Spleen (tissue), 11 donors: Measurements from ENCODE around the gene OR10H4. TPM values are rescaled to one million over a fixed set of nuclear protein-coding genes. Genes with fewer than 3 reads are reported as not detected.

ENCODE experiments used
- DNase-seq: peaks from one replicate; pipeline ENCODE4 v3.0.0-alpha.2; 2020
- H3K27ac ChIP-seq, 8 donors: fragments of 200-600 bp; sonication (generic) in 7 of 8; 1 replicate in 4 of 8; 2 replicates in 4 of 8; pipeline versions ENCODE4 v1.5.0 to v1.8.0; 2016 to 2021; ENCODE audit warnings: inconsistent platforms in 4 of 8, mild to moderate bottlenecking in 4 of 8, moderate library complexity in 1 of 8
- H3K27me3 ChIP-seq, 7 donors: fragments of 200-600 bp; sonication (generic) in 6 of 7; replicated peaks in 1 of 7; 1 replicate in 4 of 7; 2 replicates in 3 of 7; pipeline versions ENCODE4 v1.5.0 to v1.8.0; 2016 to 2021; ENCODE audit warnings: inconsistent platforms in 3 of 7, mild to moderate bottlenecking in 1 of 7
- H3K36me3 ChIP-seq, 6 donors: fragments of 200-600 bp; sonication (generic) in 5 of 6; 1 replicate in 4 of 6; 2 replicates in 2 of 6; pipeline versions ENCODE4 v1.5.0 to v1.8.0; 2016 to 2021; ENCODE audit warnings: inconsistent platforms in 2 of 6
- H3K4me1 ChIP-seq, 6 donors: fragments of 200-600 bp; sonication (generic) in 5 of 6; 1 replicate in 3 of 6; 2 replicates in 3 of 6; pipeline versions ENCODE4 v1.5.0 to v1.8.0; 2016 to 2021; ENCODE audit warnings: inconsistent platforms in 3 of 6
- H3K4me3 ChIP-seq, 8 donors: fragments of 200-600 bp; sonication (generic) in 7 of 8; 1 replicate in 4 of 8; 2 replicates in 4 of 8; pipeline versions ENCODE4 v1.5.0 to v1.8.0; 2016 to 2021; ENCODE audit warnings: inconsistent platforms in 4 of 8, mild to moderate bottlenecking in 4 of 8, moderate library complexity in 2 of 8
- H3K9me3 ChIP-seq, 8 donors: fragments of 200-600 bp; sonication (generic) in 7 of 8; 1 replicate in 4 of 8; 2 replicates in 4 of 8; pipeline versions ENCODE4 v1.5.0 to v1.8.0; 2016 to 2021; ENCODE audit warnings: inconsistent platforms in 4 of 8
- POLR2A ChIP-seq, 3 donors: fragments of 450-650 bp; IDR thresholded peaks; one replicate each; pipeline ENCODE4 v1.5.1; 2017; ENCODE audit warnings: antibody characterized with exemption in 3 of 3, mild to moderate bottlenecking in 1 of 3
- POLR2AphosphoS5 ChIP-seq, 3 donors: sonication (generic); formaldehyde crosslinking; IDR thresholded peaks; one replicate each; pipeline ENCODE4 v1.5.1; 2017; ENCODE audit warnings: antibody characterized with exemption in 3 of 3
- WGBS, 5 donors: extraction: QIAGEN DNeasy Blood & Tissue Kit in 3 of 5; methylation state at CpG; one replicate each; pipeline versions ENCODE4 v1.1.5 to v1.1.7; 2013 to 2018; 5-methylcytosine and 5-hydroxymethylcytosine counted together
- intact Hi-C: fragments of 100-400 bp; cut with DNase I; formaldehyde crosslinking; loops from one replicate; pipeline ENCODE4 v1.15.0; 2023; ENCODE audit warnings: low total_unique reads
- polyA plus RNA-seq, 3 donors: library from polyadenylated mRNA; stranded (reverse); fragments of 200-250 nt; gene quantifications; one replicate each; pipeline ENCODE4 v1.2.1, GENCODE V29; 2013
- total RNA-seq, 7 donors: library from RNA; depleted of rRNA in 3 of 7; stranded (reverse); fragments of >200 nt in 3 of 7; fragmentation: NEBNext Ultra II Directional in 4 of 7; extraction: Animal tissue kit (Norgen Biotek cat#: 25700) in 4 of 7; gene quantifications; one replicate each; pipeline versions ENCODE4 v1.1.0 to v1.2.1, GENCODE V29; 2016 to 2021
- TF ChIP-seq, protein P1 (sequence below), 11 experiments: fragments of 200-600 bp in 7 of 11; fragments of 450-650 bp in 4 of 11; sonication (generic) in 4 of 11; IDR thresholded peaks in 8 of 11; conservative IDR thresholded peaks in 3 of 11; 1 replicate in 7 of 11; 2 replicates in 4 of 11; pipeline versions ENCODE4 v1.4.0 to v1.8.0; 2016 to 2021; ENCODE audit warnings: antibody characterized with exemption in 11 of 11, inconsistent platforms in 4 of 11, mild to moderate bottlenecking in 1 of 11
- donor health status: healthy with polysubstance abuse.
- donor health status: DM: no; HTN: no; CAD: no; lungs with moderate emphysema.
- donor health status: DM: no; HTN: no; CAD: no.
- donor health status: Bipolar disorder and iron deficiency.
- donor health status: healthy.
- donor health status: DM: no; HTN: no; CAD: no.
- donor health status: DM: yes; HTN: yes; CAD: no.

The OR10H4 gene
- total and polyA plus RNA-seq, 10 donors: not detected

- Histone ChIP-seq H3K4me1 (no peaks in the 10 kb centered on the region), H3K9me3 (peaks cover 3 to 36% (median 21%) of the 10 kb centered on the region in 8 donors), H3K27ac (no peak overlapping the region), H3K4me3 (no peak overlapping the region), H3K36me3 (no peaks in the 10 kb centered on the region), H3K27me3 (peaks cover 0 to 22% (median 0%) of the 10 kb centered on the region in 7 donors)
- DNase-seq: no peak
- 60 to 68% (median 66%) methylated on average over 4 of the region's 4 CpGs for WGBS, 5 donors
- TF ChIP-seq POLR2AphosphoS5 (IDR thresholded peaks at IDR 0.05) (no peak), POLR2A (IDR thresholded peaks at IDR 0.05) (no peak)
- TF ChIP-seq, protein P1, sequence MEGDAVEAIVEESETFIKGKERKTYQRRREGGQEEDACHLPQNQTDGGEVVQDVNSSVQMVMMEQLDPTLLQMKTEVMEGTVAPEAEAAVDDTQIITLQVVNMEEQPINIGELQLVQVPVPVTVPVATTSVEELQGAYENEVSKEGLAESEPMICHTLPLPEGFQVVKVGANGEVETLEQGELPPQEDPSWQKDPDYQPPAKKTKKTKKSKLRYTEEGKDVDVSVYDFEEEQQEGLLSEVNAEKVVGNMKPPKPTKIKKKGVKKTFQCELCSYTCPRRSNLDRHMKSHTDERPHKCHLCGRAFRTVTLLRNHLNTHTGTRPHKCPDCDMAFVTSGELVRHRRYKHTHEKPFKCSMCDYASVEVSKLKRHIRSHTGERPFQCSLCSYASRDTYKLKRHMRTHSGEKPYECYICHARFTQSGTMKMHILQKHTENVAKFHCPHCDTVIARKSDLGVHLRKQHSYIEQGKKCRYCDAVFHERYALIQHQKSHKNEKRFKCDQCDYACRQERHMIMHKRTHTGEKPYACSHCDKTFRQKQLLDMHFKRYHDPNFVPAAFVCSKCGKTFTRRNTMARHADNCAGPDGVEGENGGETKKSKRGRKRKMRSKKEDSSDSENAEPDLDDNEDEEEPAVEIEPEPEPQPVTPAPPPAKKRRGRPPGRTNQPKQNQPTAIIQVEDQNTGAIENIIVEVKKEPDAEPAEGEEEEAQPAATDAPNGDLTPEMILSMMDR (IDR thresholded peaks at IDR 0.05 in 8 of 11, conservative IDR thresholded peaks at IDR 0.05 in 3 of 11): no peak
- intact Hi-C loops: no loop called here
Observed at GRCh38 chr19:15944401-15944800, 4.4 kb upstream of the OR10H4 start.

- Histone ChIP-seq H3K27ac (no peak overlapping the region), H3K27me3 (peaks cover 0 to 24% (median 0%) of the 10 kb centered on the region in 7 donors), H3K4me3 (no peak overlapping the region), H3K9me3 (peaks cover 3 to 37% (median 22%) of the 10 kb centered on the region in 8 donors), H3K4me1 (no peaks in the 10 kb centered on the region), H3K36me3 (no peaks in the 10 kb centered on the region)
- intact Hi-C loops: no loop called here
- no peak for DNase-seq
- TF ChIP-seq POLR2AphosphoS5 (IDR thresholded peaks at IDR 0.05) (no peak), POLR2A (IDR thresholded peaks at IDR 0.05) (no peak)
- TF ChIP-seq, protein P1 (IDR thresholded peaks at IDR 0.05 in 8 of 11, conservative IDR thresholded peaks at IDR 0.05 in 3 of 11): no peak
- 39 to 53% (median 48%) methylated on average over 4 of the region's 4 CpGs for WGBS, 5 donors
Observed at GRCh38 chr19:15945301-15945700, 3.5 kb upstream of the OR10H4 start.

- H3K9me3 ChIP-seq: peaks cover 0 to 2% (median 0%) of the 10 kb centered on the region in 8 donors
- H3K36me3 ChIP-seq: no peaks in the 10 kb centered on the region
- TF ChIP-seq, protein P1 (IDR thresholded peaks at IDR 0.05 in 8 of 11, conservative IDR thresholded peaks at IDR 0.05 in 3 of 11): no peak
- peaks cover 0 to 55% (median 30%) of the 10 kb centered on the region in 7 donors for H3K27me3 ChIP-seq
- H3K27ac ChIP-seq: no peak overlapping the region
- 79 to 85% (median 84%) methylated on average over 6 of the region's 6 CpGs for WGBS, 5 donors
- DNase-seq: no peak
- H3K4me1 ChIP-seq: no peaks in the 10 kb centered on the region
- intact Hi-C loops: no loop called here
- no peak overlapping the region for H3K4me3 ChIP-seq
Observed at GRCh38 chr19:15954820-15955219, 6.0 kb downstream of the OR10H4 start.

DNA sequence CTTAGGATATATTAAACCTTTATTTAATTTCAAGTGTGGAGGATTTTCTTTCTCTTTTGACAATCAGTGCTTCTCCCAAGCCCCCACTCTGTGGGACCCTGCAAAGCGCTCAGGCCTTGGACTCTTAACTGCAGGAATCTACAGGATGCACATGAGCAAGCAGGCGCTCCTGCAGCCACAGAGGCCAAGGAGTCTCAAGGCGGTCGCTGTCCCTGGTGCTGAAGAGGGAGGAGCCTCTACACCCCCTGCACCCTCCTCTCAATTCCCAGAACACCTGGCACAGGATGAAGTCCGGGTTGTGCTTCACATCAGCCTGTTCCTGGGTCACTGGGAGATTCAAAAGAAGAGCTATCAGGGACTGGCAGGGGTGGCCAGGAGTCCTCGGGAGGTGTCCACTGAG, 13.5 kb downstream of the OR10H4 start:
- peaks cover 0 to 73% (median 0%) of the 10 kb centered on the region in 7 donors for H3K27me3 ChIP-seq
- peaks cover 0 to 10% (median 0%) of the 10 kb centered on the region in 8 donors for H3K9me3 ChIP-seq
- 71 to 80% (median 74%) methylated on average over 5 to 6 of the region's 6 CpGs for WGBS, 5 donors
- DNase-seq: no peak
- no peaks in the 10 kb centered on the region for H3K36me3 ChIP-seq
- no peak overlapping the region for H3K4me3 ChIP-seq
- no peaks in the 10 kb centered on the region for H3K4me1 ChIP-seq
- TF ChIP-seq, protein P1 (IDR thresholded peaks at IDR 0.05 in 8 of 11, conservative IDR thresholded peaks at IDR 0.05 in 3 of 11): no peak
- no peak overlapping the region for H3K27ac ChIP-seq
- intact Hi-C loops: no loop called here
